ENCODE data around the gene HECW1. TPM values are rescaled to one million over a fixed set of nuclear protein-coding genes. Genes with fewer than 3 reads are reported as not detected.

HECW1 gene
- total RNA-seq, 1 donor from 2014 or later = 0.11 TPM

- H3K27ac ChIP-seq = no peak overlapping the region
- no peaks in the 10 kb centered on the region for H3K79me2 ChIP-seq (ENCODE audit: low read depth)
- no peak overlapping the region for H3K9ac ChIP-seq
- no peaks in the 10 kb centered on the region for H3K36me3 ChIP-seq
- H3K27me3 ChIP-seq = no peaks in the 10 kb centered on the region
- H3K4me2 ChIP-seq = no peak overlapping the region
- Mint-ChIP-seq H3K27me3 (ENCODE audit: insufficient read depth, low read depth) (no peaks in the 10 kb centered on the region), H3K4me3 (no peak overlapping the region), H3K9me3 (peaks cover 7% of the 10 kb centered on the region), H3K36me3 (no peaks in the 10 kb centered on the region), H3K4me1 (peaks cover 7% of the 10 kb centered on the region), H3K27ac (no peak overlapping the region)
- no peak for TF ChIP-seq EZH2 (IDR thresholded peaks at IDR 0.05)
- no peak for TF ChIP-seq EZH2phosphoT487 (IDR thresholded peaks at IDR 0.05)
- TF ChIP-seq CTCF (IDR thresholded peaks at IDR 0.05) = no peak
- no peak overlapping the region for H3K4me3 ChIP-seq
- no peak for DNase-seq (ENCODE audit: low spot score)
- no peaks in the 10 kb centered on the region for H4K20me1 ChIP-seq (ENCODE audit: low read depth)
- no peaks in the 10 kb centered on the region for H3K9me3 ChIP-seq (ENCODE audit: low read depth)
- peaks cover 11% of the 10 kb centered on the region for H3K4me1 ChIP-seq
- no peak overlapping the region for H2AFZ ChIP-seq (replicated peaks)
- H3F3A ChIP-seq (ENCODE audit: low read depth) = peaks cover 6% of the 10 kb centered on the region
Observed at GRCh38 chr7:43283706-43284105, 171.3 kb downstream of the HECW1 start.

- Histone ChIP-seq H3K79me2 (ENCODE audit: low read depth) (no peaks in the 10 kb centered on the region), H3F3A (ENCODE audit: low read depth) (peaks cover 44% of the 10 kb centered on the region), H3K9ac (no peak overlapping the region), H4K20me1 (ENCODE audit: low read depth) (no peaks in the 10 kb centered on the region), H3K27me3 (no peaks in the 10 kb centered on the region), H3K36me3 (no peaks in the 10 kb centered on the region), H3K9me3 (ENCODE audit: low read depth) (no peaks in the 10 kb centered on the region), H3K4me3 (no peak overlapping the region), H2AFZ (replicated peaks) (no peak overlapping the region), H3K27ac (peak overlapping the region; percentile 7), H3K4me2 (no peak overlapping the region), H3K4me1 (peaks cover 41% of the 10 kb centered on the region)
- Mint-ChIP-seq H3K36me3 (no peaks in the 10 kb centered on the region), H3K9me3 (peaks cover 18% of the 10 kb centered on the region), H3K27me3 (ENCODE audit: insufficient read depth, low read depth) (no peaks in the 10 kb centered on the region), H3K4me3 (no peak overlapping the region), H3K27ac (peak overlapping the region; percentile 19), H3K4me1 (peaks cover 4% of the 10 kb centered on the region)
- no peak for TF ChIP-seq EZH2 (IDR thresholded peaks at IDR 0.05)
- no peak for TF ChIP-seq CTCF (IDR thresholded peaks at IDR 0.05)
- no peak for TF ChIP-seq EZH2phosphoT487 (IDR thresholded peaks at IDR 0.05)
- DNase-seq (ENCODE audit: low spot score) = peak; percentile 43
Observed at GRCh38 chr7:43289826-43290225, 177.4 kb downstream of the HECW1 start.

- Histone ChIP-seq H3K36me3 (no peaks in the 10 kb centered on the region), H4K20me1 (ENCODE audit: low read depth) (no peaks in the 10 kb centered on the region), H3F3A (ENCODE audit: low read depth) (peaks cover 48% of the 10 kb centered on the region), H3K79me2 (ENCODE audit: low read depth) (no peaks in the 10 kb centered on the region), H3K9me3 (ENCODE audit: low read depth) (no peaks in the 10 kb centered on the region), H3K4me3 (no peak overlapping the region), H3K4me2 (no peak overlapping the region), H3K27me3 (no peaks in the 10 kb centered on the region), H3K27ac (no peak overlapping the region), H3K9ac (no peak overlapping the region), H2AFZ (replicated peaks) (peak overlapping the region; percentile 45), H3K4me1 (peaks cover 53% of the 10 kb centered on the region)
- Mint-ChIP-seq H3K9me3 (peaks cover 16% of the 10 kb centered on the region), H3K4me3 (no peak overlapping the region), H3K27me3 (ENCODE audit: insufficient read depth, low read depth) (no peaks in the 10 kb centered on the region), H3K36me3 (no peaks in the 10 kb centered on the region), H3K4me1 (peaks cover 13% of the 10 kb centered on the region), H3K27ac (no peak overlapping the region)
- no peak for TF ChIP-seq EZH2 (IDR thresholded peaks at IDR 0.05)
- no peak for TF ChIP-seq CTCF (IDR thresholded peaks at IDR 0.05)
- no peak for TF ChIP-seq EZH2phosphoT487 (IDR thresholded peaks at IDR 0.05)
- no peak for DNase-seq (ENCODE audit: low spot score)
Observed at GRCh38 chr7:43290978-43291377, 178.5 kb downstream of the HECW1 start.

Measured in neural progenitor cell (in vitro differentiated cells).